IMR-90 (cell line): ENCODE results near the gene DIPK1B. TPM values are rescaled to one million over a fixed set of nuclear protein-coding genes. Genes with fewer than 3 reads are reported as not detected.

Source experiments
- ATAC-seq: fragments of 200-7000 bp; cut with Tn5 transposase; 2 replicates; pipeline ENCODE4 v1.9.1; 2020; ENCODE audit warnings: low read depth, mild to moderate bottlenecking, moderate library complexity
- BruUV-seq: library from RNA; stranded (reverse); fragments of 400-500 nt; replicated peaks from 2 replicates; lab custom pipeline; 2021; lab: Mats Ljungman, UMichigan
- CTCF ChIA-PET: fragments of 300-600 bp; formaldehyde crosslinking; extraction: SDS; loops from one replicate; lab custom pipeline; 2021; ENCODE audit warnings: antibody characterized with exemption; lab: Yijun Ruan, JAX
- POLR2A ChIA-PET: fragments of 300-600 bp; sonication (Branson Sonifier 250); formaldehyde crosslinking; loops from one replicate; lab custom pipeline; 2022; ENCODE audit warnings: antibody characterized with exemption; ENCODE audit not compliant: unreplicated experiment; lab: Charles Lee
- DNase-seq: peaks from one replicate; pipeline ENCODE4 v3.0.0; 2013
- H2AFZ ChIP-seq: replicated peaks from 2 replicates; pipeline ENCODE3; 2013; ENCODE audit warnings: low read length, mild to moderate bottlenecking; ENCODE audit not compliant: poor library complexity
- H2AK5ac ChIP-seq: 2 replicates; pipeline ENCODE4 v1.6.1; 2013; ENCODE audit warnings: low read depth, low read length, inconsistent platforms
- H2AK9ac ChIP-seq: replicated peaks from 2 replicates; pipeline ENCODE3; 2013; ENCODE audit warnings: mild to moderate bottlenecking, low read depth, low read length, moderate library complexity; ENCODE audit not compliant: poor library complexity
- H2BK120ac ChIP-seq: 2 replicates; pipeline ENCODE4 v1.6.1; 2013; ENCODE audit warnings: low read depth, low read length, inconsistent platforms
- H2BK15ac ChIP-seq: 3 replicates; pipeline ENCODE4 v1.6.1; 2013; ENCODE audit warnings: low read depth, low read length, inconsistent platforms
- H2BK20ac ChIP-seq: 2 replicates; pipeline ENCODE4 v1.6.1; 2013; ENCODE audit warnings: low read depth, mild to moderate bottlenecking, inconsistent platforms, low read length, moderate library complexity
- H2BK5ac ChIP-seq: 2 replicates; pipeline ENCODE4 v1.6.1; 2013; ENCODE audit warnings: mild to moderate bottlenecking, low read depth, low read length, inconsistent platforms; ENCODE audit not compliant: poor library complexity, severe bottlenecking
- H3K14ac ChIP-seq: replicated peaks from 2 replicates; pipeline ENCODE4 v1.6.1; 2013; ENCODE audit warnings: low read depth, low read length, inconsistent platforms
- H3K18ac ChIP-seq: 2 replicates; pipeline ENCODE4 v1.6.1; 2013; ENCODE audit warnings: low read depth, low read length, control low read depth
- H3K23ac ChIP-seq: 2 replicates; pipeline ENCODE4 v1.6.1; 2013; ENCODE audit warnings: low read depth, low read length, inconsistent platforms
- H3K27ac ChIP-seq: 2 replicates; pipeline ENCODE4 v1.5.1; 2013; ENCODE audit warnings: mild to moderate bottlenecking, control low read depth, low read length; ENCODE audit not compliant: insufficient read depth
- H3K27me3 ChIP-seq: 2 replicates; pipeline ENCODE4 v1.6.1; 2013; ENCODE audit warnings: low read length; ENCODE audit not compliant: control insufficient read depth, insufficient read depth
- H3K36me3 ChIP-seq: 2 replicates; pipeline ENCODE4 v1.6.1; 2013; ENCODE audit warnings: low read length, mixed read lengths; ENCODE audit not compliant: control insufficient read depth, insufficient read depth
- H3K4ac ChIP-seq: 2 replicates; pipeline ENCODE4 v1.6.1; 2013; ENCODE audit warnings: low read depth, low read length, inconsistent platforms
- H3K4me1 ChIP-seq: 2 replicates; pipeline ENCODE4 v1.6.1; 2013; ENCODE audit warnings: low read length, mixed read lengths; ENCODE audit not compliant: control insufficient read depth, insufficient read depth
- H3K4me2 ChIP-seq: 2 replicates; pipeline ENCODE4 v1.6.1; 2013; ENCODE audit warnings: low read depth, mild to moderate bottlenecking, control low read depth, low read length, moderate library complexity
- H3K4me3 ChIP-seq: 2 replicates; pipeline ENCODE4 v1.5.1; 2013; ENCODE audit warnings: low read depth, mild to moderate bottlenecking, control low read depth, low read length, moderate library complexity; ENCODE audit not compliant: insufficient read depth
- H3K56ac ChIP-seq: 2 replicates; pipeline ENCODE4 v1.6.1; 2013; ENCODE audit warnings: low read length, inconsistent platforms; ENCODE audit not compliant: insufficient read depth; ENCODE audit errors: extremely low read depth
- H3K79me1 ChIP-seq, 2 experiments: 2 replicates each; pipeline ENCODE4 v1.6.1; 2013; ENCODE audit warnings: low read length in 2 of 2, inconsistent platforms in 1 of 2, low read depth in 1 of 2
- H3K9ac ChIP-seq: 2 replicates; pipeline ENCODE4 v1.6.1; 2013; ENCODE audit warnings: low read depth, low read length, control low read depth
- H3K9me1 ChIP-seq: 2 replicates; pipeline ENCODE4 v1.6.1; 2013; ENCODE audit warnings: low read length, inconsistent platforms; ENCODE audit not compliant: insufficient read depth
- H3K9me3 ChIP-seq: 2 replicates; pipeline ENCODE4 v1.6.1; 2013; ENCODE audit warnings: low read length; ENCODE audit not compliant: control insufficient read depth, insufficient read depth
- H4K20me1 ChIP-seq: 2 replicates; pipeline ENCODE4 v1.6.1; 2013; ENCODE audit warnings: low read length, inconsistent platforms; ENCODE audit not compliant: insufficient read depth
- H4K5ac ChIP-seq: 2 replicates; pipeline ENCODE4 v1.6.1; 2013; ENCODE audit warnings: mild to moderate bottlenecking, low read depth, low read length, control low read depth
- H4K8ac ChIP-seq, 2 experiments: 2 replicates each; pipeline ENCODE4 v1.6.1; 2013; ENCODE audit warnings: low read depth in 2 of 2, low read length in 2 of 2, control low read depth in 1 of 2, inconsistent platforms in 1 of 2
- H4K91ac ChIP-seq: 2 replicates; pipeline ENCODE4 v1.6.1; 2013; ENCODE audit warnings: low read depth, low read length, inconsistent platforms; ENCODE audit not compliant: insufficient read depth
- MAZ ChIP-seq: IDR thresholded peaks from 2 replicates; pipeline ENCODE4 v1.6.1; 2012; ENCODE audit warnings: low read depth, mild to moderate bottlenecking, low read length, improper control_type of control experiment, moderate library complexity, borderline replicate concordance
- RAD21 ChIP-seq: IDR thresholded peaks from 2 replicates; pipeline ENCODE4 v1.6.1; 2012; ENCODE audit warnings: low read length, improper control_type of control experiment
- RFX5 ChIP-seq: IDR thresholded peaks from 2 replicates; pipeline ENCODE4 v1.8.0; 2012; ENCODE audit warnings: low read depth, mild to moderate bottlenecking, low read length, moderate library complexity
- SMC3 ChIP-seq: fragments of 150-350 bp; IDR thresholded peaks from 2 replicates; pipeline ENCODE4 v1.6.1; 2016; ENCODE audit warnings: low read depth, mild to moderate bottlenecking, antibody characterized with exemption, low read length, moderate library complexity
- WGBS, 2 experiments: methylation state at CpG; one replicate each; pipeline versions ENCODE4 v1.1.5 to v1.1.7; 2013; ENCODE audit warnings: missing lambda C conversion rate in 2 of 2; ENCODE audit not compliant: insufficient read length in 1 of 2; ENCODE audit errors: extremely low coverage in 2 of 2; 5-methylcytosine and 5-hydroxymethylcytosine counted together
- dilution Hi-C: fragments of 300-500 bp; cut with HindIII; formaldehyde crosslinking; loops from one replicate; pipeline ENCODE4 v1.14.3; 2018; ENCODE audit warnings: low sequenced_read_pairs; ENCODE audit not compliant: unreplicated experiment
- in situ Hi-C: fragments of 300-500 bp; cut with MboI; formaldehyde crosslinking; loops from 3 replicates; pipeline ENCODE4 v1.14.3; 2019; ENCODE audit warnings: low sequenced_read_pairs, inconsistent platforms, mixed read lengths
- intact Hi-C: fragments of 100-400 bp; cut with micrococcal nuclease; formaldehyde crosslinking; loops from 2 replicates; pipeline ENCODE4 v1.10.0; 2022
- polyA plus RNA-seq, 3 experiments: library from polyadenylated mRNA; depleted of rRNA; stranded (reverse); fragments of >200 nt; gene quantifications; 2 replicates each; pipeline ENCODE4 v1.2.3, GENCODE V29; 2012; ENCODE audit warnings: low replicate concordance in 1 of 3
- total RNA-seq: library from RNA; depleted of rRNA; stranded (reverse); fragments of >200 nt; gene quantifications from 2 replicates; pipeline ENCODE4 v1.2.3, GENCODE V29; 2012

The DIPK1B gene
- total and polyA plus RNA-seq, 2 of the 4 experiments (the other 2 are of a cell fraction): 3.4 to 7.1 TPM

GRCh38 chr9:136681029-136681428 lies 31.3 kb upstream of the DIPK1B start:
- no TSS peak for BruUV-seq
- Histone ChIP-seq H3K9me3 (no peaks in the 10 kb centered on the region), H2AFZ (no peak overlapping the region), H4K8ac (no peak overlapping the region), H4K5ac (no peak overlapping the region), H3K27me3 (no peaks in the 10 kb centered on the region), H2AK9ac (no peak overlapping the region), H3K4me3 (no peak overlapping the region), H3K23ac (no peak overlapping the region), H3K27ac (no peak overlapping the region), H2AK5ac (no peak overlapping the region), H3K9me1 (no peaks in the 10 kb centered on the region), H2BK15ac (no peak overlapping the region), H2BK20ac (no peak overlapping the region), H3K4ac (no peak overlapping the region), H4K91ac (no peak overlapping the region), H3K4me2 (no peak overlapping the region), H3K56ac (no peak overlapping the region), H3K18ac (no peak overlapping the region), H3K9ac (no peak overlapping the region), H3K14ac (no peak overlapping the region), H3K36me3 (peaks cover 7% of the 10 kb centered on the region; the same call in 1 of the 2 replicates), H2BK120ac (no peak overlapping the region), H4K20me1 (peaks cover 16% of the 10 kb centered on the region; the same call in 1 of the 2 replicates), H3K79me1 (peaks cover 18 to 47% of the 10 kb centered on the region in 2 experiments), H2BK5ac (no peak overlapping the region), H3K4me1 (peaks cover 3% of the 10 kb centered on the region)
- 89% methylated on average over 11 of the region's 17 CpGs; no CpG with 5 or more reads in 1 of the 2 experiments for WGBS, 2 experiments
- CTCF ChIA-PET: no interaction called here
- POLR2A ChIA-PET: no interaction called here
- TF ChIP-seq RAD21 (no peak), SMC3 (no peak), MAZ (no peak), RFX5 (no peak)
- ATAC-seq (no peak), DNase-seq (no peak)
- dilution Hi-C loops (no loop called here), in situ Hi-C loops (no loop called here), intact Hi-C loops (no loop called here)
